ENCODE data around the gene GPR160. TPM values are rescaled to one million over a fixed set of nuclear protein-coding genes. Genes with fewer than 3 reads are reported as not detected.

GPR160 gene
- total and polyA plus RNA-seq, 4 donors: 0.99 to 7.2 (median 1.7) TPM

GRCh38 chr3:170102431-170102830 is 64.6 kb downstream of the GPR160 start (continued):
- TF ChIP-seq REST (IDR thresholded peaks at IDR 0.05) (no peak), YY1 (IDR thresholded peaks at IDR 0.05) (no peak), RXRA (IDR thresholded peaks at IDR 0.05) (no peak), NR2F2 (IDR thresholded peaks at IDR 0.05) (no peak)

- TF ChIP-seq CTCF (IDR thresholded peaks at IDR 0.05; ENCODE audit: low read depth, low read length, missing input control) (no peak), FOXA1 (IDR thresholded peaks at IDR 0.05) (no peak), JUND (IDR thresholded peaks at IDR 0.05) (no peak), NR2F2 (IDR thresholded peaks at IDR 0.05) (no peak), RAD21 (IDR thresholded peaks at IDR 0.05) (no peak), HNF4G (IDR thresholded peaks at IDR 0.05) (no peak), REST (IDR thresholded peaks at IDR 0.05) (no peak), FOXA2 (IDR thresholded peaks at IDR 0.05) (no peak)
- Histone ChIP-seq H3K36me3 (ENCODE audit: control insufficient read depth in 4 of 4, insufficient read depth in 3 of 4, low read depth in 1 of 4, low read length in 3 of 4) (peaks cover 2 to 24% (median 14%) of the 10 kb centered on the region in 4 donors), H3K27ac (ENCODE audit: low read depth in 1 of 2, low read length in 2 of 2) (no peak overlapping the region), H3K9me3 (ENCODE audit: control insufficient read depth in 4 of 4, low read length in 3 of 4) (no peaks in the 10 kb centered on the region), H3K9ac (ENCODE audit: low read depth in 1 of 2, low read length in 2 of 2) (no peak overlapping the region), H3K27me3 (ENCODE audit: control insufficient read depth in 4 of 4, insufficient read depth in 4 of 4, low read length in 3 of 4) (no peaks in the 10 kb centered on the region), H3K4me3 (ENCODE audit: low read depth in 1 of 3, low read length in 3 of 3) (no peak overlapping the region), H3K4me1 (ENCODE audit: control insufficient read depth in 4 of 4, insufficient read depth in 4 of 4, low read length in 3 of 4) (no peaks in the 10 kb centered on the region)
- DNase-seq (ENCODE audit: low spot score): no peak
- 99% methylated on average over 1 of the region's 1 CpG for WGBS
Measured at GRCh38 chr3:170107941-170108340, 70.1 kb downstream of the GPR160 start.

- Histone ChIP-seq H3K9me3 (ENCODE audit: control insufficient read depth in 4 of 4, low read length in 3 of 4) (no peaks in the 10 kb centered on the region), H3K4me1 (ENCODE audit: control insufficient read depth in 4 of 4, insufficient read depth in 4 of 4, low read length in 3 of 4) (no peaks in the 10 kb centered on the region), H3K36me3 (ENCODE audit: control insufficient read depth in 4 of 4, insufficient read depth in 3 of 4, low read depth in 1 of 4, low read length in 3 of 4) (peaks cover 0 to 30% (median 17%) of the 10 kb centered on the region in 4 donors), H3K27me3 (ENCODE audit: control insufficient read depth in 4 of 4, insufficient read depth in 4 of 4, low read length in 3 of 4) (no peaks in the 10 kb centered on the region), H3K4me3 (ENCODE audit: low read depth in 1 of 3, low read length in 3 of 3) (no peak overlapping the region), H3K27ac (ENCODE audit: low read depth in 1 of 2, low read length in 2 of 2) (no peak overlapping the region), H3K9ac (ENCODE audit: low read depth in 1 of 2, low read length in 2 of 2) (no peak overlapping the region)
- DNase-seq (ENCODE audit: low spot score): no peak
- WGBS: 98% methylated on average over 3 of the region's 3 CpGs
- no peak for TF ChIP-seq SP1 (IDR thresholded peaks at IDR 0.05)
- TF ChIP-seq YY1 (IDR thresholded peaks at IDR 0.05): no peak
- no peak for TF ChIP-seq FOXA1 (IDR thresholded peaks at IDR 0.05)
- no peak for TF ChIP-seq CTCF (IDR thresholded peaks at IDR 0.05; ENCODE audit: low read depth, low read length, missing input control)
- TF ChIP-seq HNF4G (IDR thresholded peaks at IDR 0.05): no peak
- TF ChIP-seq TAF1 (conservative IDR thresholded peaks at IDR 0.05): no peak
- TF ChIP-seq ATF3 (IDR thresholded peaks at IDR 0.05): no peak
- no peak for TF ChIP-seq RAD21 (IDR thresholded peaks at IDR 0.05)
- TF ChIP-seq RXRA (IDR thresholded peaks at IDR 0.05): no peak
- no peak for TF ChIP-seq GABPA (IDR thresholded peaks at IDR 0.05 in 1 of 2, conservative IDR thresholded peaks at IDR 0.05 in 1 of 2)
- TF ChIP-seq MAX (IDR thresholded peaks at IDR 0.05): no peak
- no peak for TF ChIP-seq HNF4A (conservative IDR thresholded peaks at IDR 0.05)
- TF ChIP-seq ZBTB33 (IDR thresholded peaks at IDR 0.05): no peak
Measured at GRCh38 chr3:170108955-170109354, 71.2 kb downstream of the GPR160 start.

Data from liver (tissue), 9 donors.